ENCODE results near the gene FARSA. TPM values are rescaled to one million over a fixed set of nuclear protein-coding genes. Genes with fewer than 3 reads are reported as not detected.
"Not testable (repeated sequence)": the region's sequence is repeated elsewhere in the genome, so short reads cannot be mapped to it uniquely, and the experiment has no call there.

Gene FARSA
- total RNA-seq, result 134 TPM

- peak; percentile 72 to 91 (median 89) for DNase-seq (ENCODE audit: low read depth in 2 of 3, low spot score in 2 of 3)
Observed at GRCh38 chr19:12933287-12934072, at the start of gene FARSA. Gene FARSA (minus strand): TSS chr19:12933711. CDS start chr19:12933696, 15 bp downstream.

GRCh38 chr19:12983091-12983490 lies 49.6 kb upstream of the FARSA start:
- no peak for DNase-seq (ENCODE audit: low read depth in 2 of 3, low spot score in 2 of 3)

GRCh38 chr19:12982648-12983047 lies 49.1 kb upstream of the FARSA start:
- no peak for DNase-seq (ENCODE audit: low read depth in 2 of 3, low spot score in 2 of 3)

GRCh38 chr19:12979974-12980373 lies 46.5 kb upstream of the FARSA start:
- no peak for DNase-seq (ENCODE audit: low read depth in 2 of 3, low spot score in 2 of 3)

- not testable (repeated sequence) for DNase-seq (ENCODE audit: low read depth in 2 of 3, low spot score in 2 of 3)
Observed at GRCh38 chr19:12976109-12976508, 42.6 kb upstream of the FARSA start.

GRCh38 chr19:12975221-12975741 lies 41.8 kb upstream of the FARSA start:
- no peak for DNase-seq (ENCODE audit: low read depth in 2 of 3, low spot score in 2 of 3)

- DNase-seq (ENCODE audit: low read depth in 2 of 3, low spot score in 2 of 3), result no peak
Observed at GRCh38 chr19:12974301-12975220, 41.0 kb upstream of the FARSA start.

GRCh38 chr19:12973236-12973635 lies 39.7 kb upstream of the FARSA start:
- no peak for DNase-seq (ENCODE audit: low read depth in 2 of 3, low spot score in 2 of 3)

GRCh38 chr19:12970070-12970820 lies 36.7 kb upstream of the FARSA start:
- DNase-seq (ENCODE audit: low read depth in 2 of 3, low spot score in 2 of 3), result no peak

- DNase-seq (ENCODE audit: low read depth in 2 of 3, low spot score in 2 of 3), result no peak
Observed at GRCh38 chr19:12969292-12969988, 35.9 kb upstream of the FARSA start, which contains the start of gene DAND5. Gene DAND5 (plus strand): TSS chr19:12969576. CDS start chr19:12969661, 85 bp downstream.

- DNase-seq (ENCODE audit: low read depth in 2 of 3, low spot score in 2 of 3), result no peak
Observed at GRCh38 chr19:12967907-12968306, 34.4 kb upstream of the FARSA start.

- no peak for DNase-seq (ENCODE audit: low read depth in 2 of 3, low spot score in 2 of 3)
Observed at GRCh38 chr19:12965812-12966135, 32.3 kb upstream of the FARSA start.

- peak in 2 of 3 donors; percentile 76 to 89 for DNase-seq (ENCODE audit: low read depth in 2 of 3, low spot score in 2 of 3)
Observed at GRCh38 chr19:12965017-12965811, 31.7 kb upstream of the FARSA start.

GRCh38 chr19:12959481-12959880 lies 26.0 kb upstream of the FARSA start:
- no peak for DNase-seq (ENCODE audit: low read depth in 2 of 3, low spot score in 2 of 3)

- not testable (repeated sequence) for DNase-seq (ENCODE audit: low read depth in 2 of 3, low spot score in 2 of 3)
Observed at GRCh38 chr19:12957389-12957952, 24.0 kb upstream of the FARSA start.

GRCh38 chr19:12956446-12957388 lies 23.2 kb upstream of the FARSA start, which contains the start of gene GADD45GIP1:
Gene GADD45GIP1 (minus strand): TSS chr19:12957223. CDS start chr19:12957212, 11 bp downstream.
- DNase-seq (ENCODE audit: low read depth in 2 of 3, low spot score in 2 of 3), result peak in 2 of 3 donors; percentile 80 to 84

- no peak for DNase-seq (ENCODE audit: low read depth in 2 of 3, low spot score in 2 of 3)
Observed at GRCh38 chr19:12955996-12956395, 22.5 kb upstream of the FARSA start.

GRCh38 chr19:12955575-12955974 lies 22.1 kb upstream of the FARSA start:
- not testable (repeated sequence) for DNase-seq (ENCODE audit: low read depth in 2 of 3, low spot score in 2 of 3)
